ENCODE measurements around the gene SLIT3.

- no peak for TF ChIP-seq CTCF (IDR thresholded peaks at IDR 0.05)
- no peak for TF ChIP-seq POLR2AphosphoS5 (IDR thresholded peaks at IDR 0.05)
- TF ChIP-seq POLR2A (IDR thresholded peaks at IDR 0.05) = no peak
- TF ChIP-seq EP300 (IDR thresholded peaks at IDR 0.05) = no peak
These were observed 280.8 kb downstream of the SLIT3 start for GRCh38 chr5:169020102-169020501.
